ENCODE data around the gene SLAMF7. TPM values are rescaled to one million over a fixed set of nuclear protein-coding genes. Genes with fewer than 3 reads are reported as not detected.

Gene SLAMF7
- polyA plus RNA-seq, 1 donor (not counting 4 experiments of a cell fraction or from before 2014, with no cell fraction given) = 31.0 TPM

DNA sequence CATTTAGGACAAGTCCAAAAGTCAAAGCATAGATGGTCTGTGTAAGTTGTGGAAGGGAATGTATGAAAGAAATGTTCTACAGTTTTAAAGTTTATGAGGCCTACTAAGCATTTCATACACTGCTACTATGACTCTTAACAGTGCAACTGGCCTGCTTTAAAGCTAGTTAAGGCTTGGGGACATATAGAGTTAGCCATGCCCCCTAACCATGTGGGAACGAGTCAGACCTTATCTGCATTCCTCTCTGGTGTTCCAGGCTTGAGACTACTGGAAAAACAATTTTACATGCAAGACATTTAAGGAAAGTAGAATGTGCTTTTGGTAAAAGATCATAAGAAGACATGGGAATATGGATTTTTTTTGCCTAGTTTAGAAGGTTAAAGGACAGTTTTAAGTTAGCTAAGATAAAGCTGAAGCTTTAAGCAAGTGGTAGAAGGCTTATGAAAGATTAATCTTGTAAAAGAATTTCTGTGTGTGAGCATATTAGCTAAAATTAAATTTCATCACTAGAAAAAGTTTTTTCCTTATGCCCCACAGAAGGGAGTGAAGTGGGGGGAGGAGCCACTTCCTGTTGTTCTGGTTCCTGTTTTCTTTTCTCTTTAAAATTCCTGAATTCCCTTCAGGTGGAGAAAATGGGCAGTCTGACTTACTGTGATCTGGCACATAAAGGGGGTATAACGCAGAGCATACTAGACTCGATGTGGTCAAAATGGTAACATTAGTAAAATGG is 18.5 kb upstream of the SLAMF7 start:
- dilution Hi-C loops (cut with MboI; ENCODE audit: extremely low pct_ligation_motif_present, low sequenced_read_pairs) = no loop called here
- H3K27me3 ChIP-seq (ENCODE audit: control insufficient read depth, extremely low read depth, insufficient read depth, low read length) = no peaks in the 10 kb centered on the region
- no peaks in the 10 kb centered on the region for H3K9me3 ChIP-seq (ENCODE audit: control insufficient read depth, low read depth, low read length)
- DNase-seq (ENCODE audit: low read depth, low spot score) (no peak), FAIRE-seq (peak; percentile 46)
- peaks cover 2% of the 10 kb centered on the region for H3K9me1 ChIP-seq (ENCODE audit: control insufficient read depth, extremely low read depth, insufficient read depth, low read length)
- H3K4me2 ChIP-seq (ENCODE audit: control insufficient read depth, extremely low read depth, insufficient read depth, low read depth, low read length) = no peak overlapping the region
- no peak for TF ChIP-seq EZH2 (IDR thresholded peaks at IDR 0.05; ENCODE audit: low read length)
- TF ChIP-seq, protein P1, sequence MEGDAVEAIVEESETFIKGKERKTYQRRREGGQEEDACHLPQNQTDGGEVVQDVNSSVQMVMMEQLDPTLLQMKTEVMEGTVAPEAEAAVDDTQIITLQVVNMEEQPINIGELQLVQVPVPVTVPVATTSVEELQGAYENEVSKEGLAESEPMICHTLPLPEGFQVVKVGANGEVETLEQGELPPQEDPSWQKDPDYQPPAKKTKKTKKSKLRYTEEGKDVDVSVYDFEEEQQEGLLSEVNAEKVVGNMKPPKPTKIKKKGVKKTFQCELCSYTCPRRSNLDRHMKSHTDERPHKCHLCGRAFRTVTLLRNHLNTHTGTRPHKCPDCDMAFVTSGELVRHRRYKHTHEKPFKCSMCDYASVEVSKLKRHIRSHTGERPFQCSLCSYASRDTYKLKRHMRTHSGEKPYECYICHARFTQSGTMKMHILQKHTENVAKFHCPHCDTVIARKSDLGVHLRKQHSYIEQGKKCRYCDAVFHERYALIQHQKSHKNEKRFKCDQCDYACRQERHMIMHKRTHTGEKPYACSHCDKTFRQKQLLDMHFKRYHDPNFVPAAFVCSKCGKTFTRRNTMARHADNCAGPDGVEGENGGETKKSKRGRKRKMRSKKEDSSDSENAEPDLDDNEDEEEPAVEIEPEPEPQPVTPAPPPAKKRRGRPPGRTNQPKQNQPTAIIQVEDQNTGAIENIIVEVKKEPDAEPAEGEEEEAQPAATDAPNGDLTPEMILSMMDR (optimal IDR thresholded peaks at IDR 0.05 in 1 of 3, IDR thresholded peaks at IDR 0.05 in 1 of 3, conservative IDR thresholded peaks at IDR 0.05 in 1 of 3; ENCODE audit: extremely low read depth in 1 of 3, insufficient read depth in 2 of 3, low read length in 3 of 3) = no peak
- no peak overlapping the region for H3K27ac ChIP-seq (ENCODE audit: control insufficient read depth, insufficient read depth, low read length)
- H3K4me1 ChIP-seq (ENCODE audit: control insufficient read depth, extremely low read depth, insufficient read depth, low read length) = peaks cover 15% of the 10 kb centered on the region
- no peak overlapping the region for H3K9ac ChIP-seq (ENCODE audit: control insufficient read depth, extremely low read depth, insufficient read depth, low read length)
- H3K4me3 ChIP-seq (ENCODE audit: control insufficient read depth in 2 of 3, extremely low read depth in 1 of 3, insufficient read depth in 2 of 3, low read depth in 1 of 3, low read length in 3 of 3) = no peak overlapping the region
- no peaks in the 10 kb centered on the region for H3K79me2 ChIP-seq (ENCODE audit: control insufficient read depth, insufficient read depth, low read length)
- H2AFZ ChIP-seq (ENCODE audit: control insufficient read depth, low read length) = no peak overlapping the region
- H3K36me3 ChIP-seq (ENCODE audit: control insufficient read depth in 2 of 2, extremely low read depth in 1 of 2, insufficient read depth in 2 of 2, low read length in 2 of 2) = no peaks in the 10 kb centered on the region
- no peaks in the 10 kb centered on the region for H4K20me1 ChIP-seq (ENCODE audit: control insufficient read depth, extremely low read depth, insufficient read depth, low read length)

DNA sequence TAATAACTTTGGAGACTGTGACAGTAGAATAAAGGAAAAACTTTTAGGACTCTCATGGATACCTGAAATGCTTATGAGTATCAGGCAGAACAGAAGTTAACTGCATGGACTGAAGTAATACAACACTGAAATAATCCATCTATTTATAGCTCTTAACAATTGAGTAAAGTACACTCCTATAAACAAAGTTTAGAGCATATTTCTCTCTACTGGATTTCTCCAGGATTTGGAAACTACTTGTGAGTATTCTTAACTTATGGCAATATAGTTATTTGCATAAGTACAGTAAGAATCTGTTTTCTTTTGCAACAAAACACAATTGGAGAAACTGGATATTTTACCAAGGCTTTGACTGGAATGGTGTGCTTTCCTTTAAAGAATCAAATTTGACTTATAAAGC is 17.6 kb upstream of the SLAMF7 start:
- no peak overlapping the region for H3K27ac ChIP-seq (ENCODE audit: control insufficient read depth, insufficient read depth, low read length)
- H3K79me2 ChIP-seq (ENCODE audit: control insufficient read depth, insufficient read depth, low read length) = no peaks in the 10 kb centered on the region
- H3K9me3 ChIP-seq (ENCODE audit: control insufficient read depth, low read depth, low read length) = no peaks in the 10 kb centered on the region
- peaks cover 2% of the 10 kb centered on the region for H3K9me1 ChIP-seq (ENCODE audit: control insufficient read depth, extremely low read depth, insufficient read depth, low read length)
- dilution Hi-C loops (cut with MboI; ENCODE audit: extremely low pct_ligation_motif_present, low sequenced_read_pairs) = no loop called here
- H3K4me2 ChIP-seq (ENCODE audit: control insufficient read depth, extremely low read depth, insufficient read depth, low read depth, low read length) = no peak overlapping the region
- H3K9ac ChIP-seq (ENCODE audit: control insufficient read depth, extremely low read depth, insufficient read depth, low read length) = no peak overlapping the region
- no peak for TF ChIP-seq EZH2 (IDR thresholded peaks at IDR 0.05; ENCODE audit: low read length)
- TF ChIP-seq, protein P1 (optimal IDR thresholded peaks at IDR 0.05 in 1 of 3, IDR thresholded peaks at IDR 0.05 in 1 of 3, conservative IDR thresholded peaks at IDR 0.05 in 1 of 3; ENCODE audit: extremely low read depth in 1 of 3, insufficient read depth in 2 of 3, low read length in 3 of 3) = no peak
- no peaks in the 10 kb centered on the region for H3K27me3 ChIP-seq (ENCODE audit: control insufficient read depth, extremely low read depth, insufficient read depth, low read length)
- no peaks in the 10 kb centered on the region for H3K36me3 ChIP-seq (ENCODE audit: control insufficient read depth in 2 of 2, extremely low read depth in 1 of 2, insufficient read depth in 2 of 2, low read length in 2 of 2)
- FAIRE-seq = no peak
- no peak overlapping the region for H3K4me3 ChIP-seq (ENCODE audit: control insufficient read depth in 2 of 3, extremely low read depth in 1 of 3, insufficient read depth in 2 of 3, low read depth in 1 of 3, low read length in 3 of 3)
- H4K20me1 ChIP-seq (ENCODE audit: control insufficient read depth, extremely low read depth, insufficient read depth, low read length) = no peaks in the 10 kb centered on the region
- DNase-seq (ENCODE audit: low read depth, low spot score) = no peak
- H2AFZ ChIP-seq (ENCODE audit: control insufficient read depth, low read length) = no peak overlapping the region
- H3K4me1 ChIP-seq (ENCODE audit: control insufficient read depth, extremely low read depth, insufficient read depth, low read length) = peaks cover 21% of the 10 kb centered on the region
